KMS-11 (cell line): ENCODE results near the gene RPS26.
"Not testable (repeated sequence)": the region's sequence is repeated elsewhere in the genome, so short reads cannot be mapped to it uniquely, and the experiment has no call there.

Experiments used
- H2AFZ ChIP-seq: fragments of 200-600 bp; sonication (generic); 2 replicates; pipeline ENCODE4 v1.6.1; 2016; ENCODE audit warnings: antibody characterized with exemption, mixed run types, low read depth
- H3K27ac ChIP-seq: fragments of 200-600 bp; sonication (generic); 2 replicates; pipeline ENCODE4 v1.6.1; 2016; ENCODE audit warnings: mild to moderate bottlenecking, mixed run types
- H3K27me3 ChIP-seq: fragments of 200-600 bp; sonication (generic); 2 replicates; pipeline ENCODE4 v1.6.1; 2017; ENCODE audit warnings: mild to moderate bottlenecking, low read depth, mixed run types, moderate library complexity; ENCODE audit not compliant: insufficient read depth
- H3K36me3 ChIP-seq: fragments of 200-600 bp; sonication (generic); 2 replicates; pipeline ENCODE4 v1.6.1; 2017; ENCODE audit warnings: mild to moderate bottlenecking, mixed run types; ENCODE audit not compliant: insufficient read depth
- H3K4me1 ChIP-seq: fragments of 200-600 bp; sonication (generic); 2 replicates; pipeline ENCODE4 v1.6.1; 2016; ENCODE audit warnings: mild to moderate bottlenecking, low read depth, mixed run types; ENCODE audit not compliant: poor library complexity, severe bottlenecking
- H3K4me2 ChIP-seq: fragments of 200-600 bp; sonication (generic); 2 replicates; pipeline ENCODE4 v1.7.0; 2016; ENCODE audit warnings: mild to moderate bottlenecking, mixed run types
- H3K4me3 ChIP-seq: fragments of 200-600 bp; sonication (generic); IDR thresholded peaks from 2 replicates; pipeline ENCODE4 v1.6.1; 2017; ENCODE audit warnings: low read depth, low read length, mixed read lengths; ENCODE audit not compliant: insufficient read depth
- H3K79me2 ChIP-seq: fragments of 200-600 bp; sonication (generic); 2 replicates; pipeline ENCODE4 v1.6.1; 2016; ENCODE audit warnings: low read depth, mixed run types; ENCODE audit not compliant: insufficient read depth
- H3K9ac ChIP-seq: fragments of 200-600 bp; sonication (generic); 2 replicates; pipeline ENCODE4 v1.6.1; 2016; ENCODE audit warnings: mild to moderate bottlenecking, mixed run types
- H4K20me1 ChIP-seq: fragments of 200-600 bp; sonication (generic); 2 replicates; pipeline ENCODE4 v1.6.1; 2016; ENCODE audit warnings: mild to moderate bottlenecking, mixed run types; ENCODE audit not compliant: insufficient read depth
- TF ChIP-seq, protein P1 (sequence below): fragments of 200-600 bp; sonication (generic); conservative IDR thresholded peaks from 2 replicates; pipeline ENCODE4 v1.6.1; 2017; ENCODE audit warnings: low read depth, mild to moderate bottlenecking, antibody characterized with exemption, low read length, moderate library complexity, mixed read lengths

RPS26 gene

GRCh38 chr12:56046027-56046780 lies 4.5 kb downstream of the RPS26 start:
- H3K4me3 ChIP-seq, result no peak overlapping the region
- no peak overlapping the region for H3K4me2 ChIP-seq
- H3K9ac ChIP-seq, result no peak overlapping the region
- peaks cover 7% of the 10 kb centered on the region; the same call in 1 of the 2 replicates for H4K20me1 ChIP-seq
- no peaks in the 10 kb centered on the region for H3K27me3 ChIP-seq
- peaks cover 33% of the 10 kb centered on the region for H3K79me2 ChIP-seq
- no peak overlapping the region for H3K27ac ChIP-seq
- TF ChIP-seq, protein P1, sequence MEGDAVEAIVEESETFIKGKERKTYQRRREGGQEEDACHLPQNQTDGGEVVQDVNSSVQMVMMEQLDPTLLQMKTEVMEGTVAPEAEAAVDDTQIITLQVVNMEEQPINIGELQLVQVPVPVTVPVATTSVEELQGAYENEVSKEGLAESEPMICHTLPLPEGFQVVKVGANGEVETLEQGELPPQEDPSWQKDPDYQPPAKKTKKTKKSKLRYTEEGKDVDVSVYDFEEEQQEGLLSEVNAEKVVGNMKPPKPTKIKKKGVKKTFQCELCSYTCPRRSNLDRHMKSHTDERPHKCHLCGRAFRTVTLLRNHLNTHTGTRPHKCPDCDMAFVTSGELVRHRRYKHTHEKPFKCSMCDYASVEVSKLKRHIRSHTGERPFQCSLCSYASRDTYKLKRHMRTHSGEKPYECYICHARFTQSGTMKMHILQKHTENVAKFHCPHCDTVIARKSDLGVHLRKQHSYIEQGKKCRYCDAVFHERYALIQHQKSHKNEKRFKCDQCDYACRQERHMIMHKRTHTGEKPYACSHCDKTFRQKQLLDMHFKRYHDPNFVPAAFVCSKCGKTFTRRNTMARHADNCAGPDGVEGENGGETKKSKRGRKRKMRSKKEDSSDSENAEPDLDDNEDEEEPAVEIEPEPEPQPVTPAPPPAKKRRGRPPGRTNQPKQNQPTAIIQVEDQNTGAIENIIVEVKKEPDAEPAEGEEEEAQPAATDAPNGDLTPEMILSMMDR, result no peak
- H3K4me1 ChIP-seq, result peaks cover 27% of the 10 kb centered on the region
- peaks cover 30% of the 10 kb centered on the region; the same call in 1 of the 2 replicates for H3K36me3 ChIP-seq
- no peak overlapping the region for H2AFZ ChIP-seq

DNA sequence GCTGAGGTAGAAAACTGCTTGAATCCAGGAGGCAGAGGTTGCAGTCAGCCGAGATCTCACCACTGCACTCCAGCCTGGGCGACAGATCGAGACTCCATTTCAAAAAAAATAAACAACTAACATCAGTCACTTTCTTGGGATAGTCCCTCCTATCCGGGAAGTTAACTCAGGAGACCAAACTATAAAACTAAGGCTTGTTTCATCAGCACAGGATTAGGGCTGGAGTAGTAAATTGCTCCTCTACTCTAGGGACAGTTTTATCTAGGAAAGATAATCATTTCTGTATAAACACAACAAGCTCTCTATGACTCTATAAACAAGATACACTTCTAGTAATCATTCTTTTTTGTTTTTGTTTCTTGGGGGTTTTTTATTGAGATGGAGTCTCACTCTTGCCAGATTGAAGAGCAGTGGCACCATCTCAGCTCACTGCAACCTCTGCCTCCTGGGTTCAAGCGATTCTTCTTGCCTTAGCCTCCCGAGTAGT lies 11.7 kb downstream of the RPS26 start:
- TF ChIP-seq, protein P1, result no peak
- Histone ChIP-seq H3K36me3 (no peaks in the 10 kb centered on the region), H3K4me1 (no peaks in the 10 kb centered on the region), H3K27ac (no peak overlapping the region), H3K4me3 (no peak overlapping the region), H3K4me2 (no peak overlapping the region), H2AFZ (no peak overlapping the region), H3K79me2 (no peaks in the 10 kb centered on the region), H3K27me3 (no peaks in the 10 kb centered on the region), H3K9ac (no peak overlapping the region), H4K20me1 (no peaks in the 10 kb centered on the region)

- H3K27ac ChIP-seq, result not testable (repeated sequence)
Observed at GRCh38 chr12:56059964-56060363, 18.2 kb downstream of the RPS26 start.

DNA sequence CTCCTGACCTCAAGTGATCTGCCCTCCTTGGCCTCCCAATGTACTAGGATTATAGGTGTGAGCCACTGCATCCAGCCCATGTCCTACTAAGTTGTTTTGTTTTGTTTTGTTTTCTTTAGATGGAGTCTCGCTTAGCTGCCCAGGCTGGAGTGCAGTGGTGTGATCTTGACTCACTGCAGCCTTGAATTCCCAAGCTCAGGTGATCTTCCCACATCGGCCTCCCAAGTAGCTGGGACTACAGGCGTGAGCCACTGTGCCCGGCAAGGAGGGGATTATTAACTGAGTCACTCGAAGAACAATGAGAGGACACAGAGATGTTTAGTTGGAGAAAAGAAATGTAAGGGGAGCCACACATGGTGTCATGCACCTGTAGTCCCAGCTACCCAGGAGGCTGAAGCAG lies 20.3 kb downstream of the RPS26 start:
- Histone ChIP-seq H3K4me2 (no peak overlapping the region), H3K27me3 (no peaks in the 10 kb centered on the region), H3K79me2 (no peaks in the 10 kb centered on the region), H3K36me3 (no peaks in the 10 kb centered on the region), H3K4me1 (no peaks in the 10 kb centered on the region), H4K20me1 (no peaks in the 10 kb centered on the region), H3K9ac (no peak overlapping the region), H2AFZ (no peak overlapping the region), H3K4me3 (no peak overlapping the region), H3K27ac (no peak overlapping the region)
- TF ChIP-seq, protein P1, result no peak

More at GRCh38 chr12:56059964-56060363, 18.2 kb downstream of the RPS26 start:
- not testable (repeated sequence) for H4K20me1 ChIP-seq, H3K9ac ChIP-seq, H2AFZ ChIP-seq, H3K4me3 ChIP-seq, H3K4me1 ChIP-seq, H3K36me3 ChIP-seq, H3K27me3 ChIP-seq, H3K79me2 ChIP-seq, H3K4me2 ChIP-seq

DNA sequence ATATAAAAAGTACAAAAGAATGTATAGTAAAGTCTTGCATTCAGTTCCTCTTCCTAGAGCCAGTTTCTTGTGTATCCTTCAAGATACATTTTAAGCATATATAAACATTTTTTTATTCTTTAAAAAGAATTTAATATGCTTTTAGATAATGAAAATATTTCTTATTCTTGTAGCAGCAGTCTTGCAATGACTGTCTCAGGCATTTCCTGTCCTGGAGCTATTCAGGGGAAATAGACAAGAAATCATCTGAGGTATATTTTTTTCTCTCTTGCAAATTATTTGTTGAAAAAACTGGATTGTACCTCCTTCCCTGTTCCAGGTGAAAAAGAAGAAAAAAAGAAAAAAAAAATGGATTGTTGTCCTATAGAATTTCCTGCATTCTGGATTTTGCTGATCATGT lies 21.3 kb downstream of the RPS26 start:
- H3K27me3 ChIP-seq, result no peaks in the 10 kb centered on the region
- H4K20me1 ChIP-seq, result no peaks in the 10 kb centered on the region
- no peak overlapping the region for H3K27ac ChIP-seq
- no peaks in the 10 kb centered on the region for H3K4me1 ChIP-seq
- H3K79me2 ChIP-seq, result no peaks in the 10 kb centered on the region
- no peak overlapping the region for H2AFZ ChIP-seq
- no peak overlapping the region for H3K9ac ChIP-seq
- H3K36me3 ChIP-seq, result no peaks in the 10 kb centered on the region
- no peak overlapping the region for H3K4me3 ChIP-seq
- H3K4me2 ChIP-seq, result no peak overlapping the region
- TF ChIP-seq, protein P1, result no peak
